Type B pancreatic cell (in vitro differentiated cells): ENCODE data around the gene FFAR4. TPM values are rescaled to one million over a fixed set of nuclear protein-coding genes. Genes with fewer than 3 reads are reported as not detected.
A peak's percentile ranks its signal among the peaks of the same experiment; 100 is the strongest.

Experiments
- DNase-seq: peaks from one replicate; pipeline ENCODE4 v3.0.0; 2021; ENCODE audit warnings: mixed read lengths; ENCODE audit not compliant: unreplicated experiment; ENCODE audit errors: extremely low spot score
- H3K27ac Mint-ChIP-seq: 2 replicates; pipeline ENCODE4 v1.8.0; 2021; ENCODE audit warnings: mild to moderate bottlenecking, mixed read lengths
- H3K27me3 Mint-ChIP-seq: 2 replicates; pipeline ENCODE4 v1.8.0; 2021; ENCODE audit warnings: mixed read lengths
- H3K36me3 Mint-ChIP-seq: 2 replicates; pipeline ENCODE4 v1.8.0; 2021; ENCODE audit warnings: mixed read lengths
- H3K4me1 Mint-ChIP-seq: one replicate; pipeline ENCODE4 v1.8.0; 2021; ENCODE audit warnings: mixed read lengths; ENCODE audit not compliant: unreplicated experiment
- H3K4me3 Mint-ChIP-seq: 2 replicates; pipeline ENCODE4 v1.8.0; 2021; ENCODE audit warnings: mild to moderate bottlenecking, mixed read lengths
- H3K9me3 Mint-ChIP-seq: 2 replicates; pipeline ENCODE4 v1.8.0; 2021; ENCODE audit warnings: mixed read lengths
- CTCF ChIP-seq: fragments of 200-600 bp; sonication (generic); conservative IDR thresholded peaks from 2 replicates; pipeline ENCODE4 v1.5.0; 2021; ENCODE audit warnings: antibody characterized with exemption, mild to moderate bottlenecking
- total RNA-seq: library from RNA; stranded (reverse); gene quantifications from 2 replicates; pipeline ENCODE4 v1.2.1, GENCODE V29; 2021; ENCODE audit warnings: low replicate concordance

FFAR4 gene
- total RNA-seq, 1 donor from 2014 or later = 0.70 TPM

- Mint-ChIP-seq H3K27ac (no peak overlapping the region), H3K9me3 (no peaks in the 10 kb centered on the region), H3K27me3 (no peaks in the 10 kb centered on the region), H3K36me3 (no peaks in the 10 kb centered on the region), H3K4me1 (peaks cover 14% of the 10 kb centered on the region), H3K4me3 (no peak overlapping the region)
- TF ChIP-seq CTCF = no peak
- no peak for DNase-seq
These were observed 12.8 kb upstream of the FFAR4 start for GRCh38 chr10:93553482-93554315.

- Mint-ChIP-seq H3K9me3 (peaks cover under 1% of the 10 kb centered on the region), H3K4me3 (no peak overlapping the region), H3K4me1 (peaks cover 14% of the 10 kb centered on the region), H3K27ac (no peak overlapping the region), H3K36me3 (no peaks in the 10 kb centered on the region), H3K27me3 (no peaks in the 10 kb centered on the region)
- no peak for DNase-seq
- TF ChIP-seq CTCF = no peak
These were observed 12.2 kb upstream of the FFAR4 start for GRCh38 chr10:93554316-93554663.

- DNase-seq = no peak
- Mint-ChIP-seq H3K27ac (no peak overlapping the region), H3K27me3 (no peaks in the 10 kb centered on the region), H3K9me3 (peaks cover 6% of the 10 kb centered on the region), H3K4me1 (peaks cover 14% of the 10 kb centered on the region), H3K36me3 (peaks cover 5% of the 10 kb centered on the region), H3K4me3 (no peak overlapping the region)
- TF ChIP-seq CTCF = peak; percentile 82
These were observed 11.6 kb upstream of the FFAR4 start for GRCh38 chr10:93554760-93555432.

GRCh38 chr10:93559490-93559889 is 7.0 kb upstream of the FFAR4 start:
- H3K4me3 Mint-ChIP-seq = no peak overlapping the region
- peaks cover 9% of the 10 kb centered on the region for H3K9me3 Mint-ChIP-seq
- TF ChIP-seq CTCF = no peak
- peaks cover 8% of the 10 kb centered on the region for H3K4me1 Mint-ChIP-seq
- peaks cover 5% of the 10 kb centered on the region for H3K36me3 Mint-ChIP-seq
- DNase-seq = no peak
- peak overlapping the region; percentile 41 for H3K27ac Mint-ChIP-seq
- peaks cover 11% of the 10 kb centered on the region for H3K27me3 Mint-ChIP-seq

GRCh38 chr10:93560541-93560940 is 5.9 kb upstream of the FFAR4 start:
- DNase-seq = no peak
- Mint-ChIP-seq H3K27me3 (peaks cover 22% of the 10 kb centered on the region), H3K27ac (no peak overlapping the region), H3K36me3 (peaks cover 5% of the 10 kb centered on the region), H3K4me1 (no peaks in the 10 kb centered on the region), H3K9me3 (peaks cover 9% of the 10 kb centered on the region), H3K4me3 (no peak overlapping the region)
- no peak for TF ChIP-seq CTCF
